ENCODE results near the gene MAPRE2.
A peak's percentile ranks its signal among the peaks of the same experiment; 100 is the strongest.

MAPRE2 gene

GRCh38 chr18:35155398-35156117, 114.3 kb downstream of the MAPRE2 start:
- Histone ChIP-seq H3K4me3 (ENCODE audit: low read depth, low read length) (no peak overlapping the region), H3K9me3 (no peaks in the 10 kb centered on the region), H3K4me1 (peaks cover 4% of the 10 kb centered on the region; the same call in 1 of the 2 replicates), H3K36me3 (no peaks in the 10 kb centered on the region), H3K27me3 (no peaks in the 10 kb centered on the region)
- no peak for TF ChIP-seq CTCF (IDR thresholded peaks at IDR 0.05; ENCODE audit: low read depth, low read length)
- DNase-seq = peak; percentile 66

- no peak for TF ChIP-seq CTCF (IDR thresholded peaks at IDR 0.05; ENCODE audit: low read depth, low read length)
- Histone ChIP-seq H3K4me3 (ENCODE audit: low read depth, low read length) (no peak overlapping the region), H3K4me1 (peaks cover 4% of the 10 kb centered on the region; the same call in 1 of the 2 replicates), H3K27me3 (no peaks in the 10 kb centered on the region), H3K9me3 (no peaks in the 10 kb centered on the region), H3K36me3 (no peaks in the 10 kb centered on the region)
- no peak for DNase-seq
Measured at GRCh38 chr18:35157181-35157580, 116.0 kb downstream of the MAPRE2 start.

- Histone ChIP-seq H3K9me3 (no peaks in the 10 kb centered on the region), H3K4me3 (ENCODE audit: low read depth, low read length) (no peak overlapping the region), H3K4me1 (peaks cover 4% of the 10 kb centered on the region; the same call in 1 of the 2 replicates), H3K27me3 (no peaks in the 10 kb centered on the region), H3K36me3 (no peaks in the 10 kb centered on the region)
- TF ChIP-seq CTCF (IDR thresholded peaks at IDR 0.05; ENCODE audit: low read depth, low read length) = no peak
- DNase-seq = no peak
Measured at GRCh38 chr18:35158728-35159450, 117.7 kb downstream of the MAPRE2 start.

GRCh38 chr18:35159782-35160181, 118.6 kb downstream of the MAPRE2 start:
- H3K9me3 ChIP-seq = no peaks in the 10 kb centered on the region
- H3K27me3 ChIP-seq = no peaks in the 10 kb centered on the region
- no peak for TF ChIP-seq CTCF (IDR thresholded peaks at IDR 0.05; ENCODE audit: low read depth, low read length)
- no peaks in the 10 kb centered on the region for H3K36me3 ChIP-seq
- H3K4me3 ChIP-seq (ENCODE audit: low read depth, low read length) = no peak overlapping the region
- no peak for DNase-seq
- peaks cover 4% of the 10 kb centered on the region; the same call in 1 of the 2 replicates for H3K4me1 ChIP-seq

- Histone ChIP-seq H3K4me1 (no peaks in the 10 kb centered on the region), H3K36me3 (no peaks in the 10 kb centered on the region), H3K4me3 (ENCODE audit: low read depth, low read length) (no peak overlapping the region), H3K9me3 (no peaks in the 10 kb centered on the region), H3K27me3 (no peaks in the 10 kb centered on the region)
- no peak for TF ChIP-seq CTCF (IDR thresholded peaks at IDR 0.05; ENCODE audit: low read depth, low read length)
- no peak for DNase-seq
Measured at GRCh38 chr18:35161485-35161884, 120.3 kb downstream of the MAPRE2 start.

- no peaks in the 10 kb centered on the region for H3K27me3 ChIP-seq
- H3K9me3 ChIP-seq = no peaks in the 10 kb centered on the region
- H3K4me3 ChIP-seq (ENCODE audit: low read depth, low read length) = no peak overlapping the region
- H3K36me3 ChIP-seq = no peaks in the 10 kb centered on the region
- DNase-seq = no peak
- no peak for TF ChIP-seq CTCF (IDR thresholded peaks at IDR 0.05; ENCODE audit: low read depth, low read length)
- no peaks in the 10 kb centered on the region for H3K4me1 ChIP-seq
Measured at GRCh38 chr18:35161934-35162333, 120.7 kb downstream of the MAPRE2 start.

All from BE2C (cell line).